ENCODE results near the gene DCAF12L2. TPM values are rescaled to one million over a fixed set of nuclear protein-coding genes. Genes with fewer than 3 reads are reported as not detected.
"Not testable (repeated sequence)": the region's sequence is repeated elsewhere in the genome, so short reads cannot be mapped to it uniquely, and the experiment has no call there.

DCAF12L2 gene
- 9.0 TPM for total RNA-seq

DNA sequence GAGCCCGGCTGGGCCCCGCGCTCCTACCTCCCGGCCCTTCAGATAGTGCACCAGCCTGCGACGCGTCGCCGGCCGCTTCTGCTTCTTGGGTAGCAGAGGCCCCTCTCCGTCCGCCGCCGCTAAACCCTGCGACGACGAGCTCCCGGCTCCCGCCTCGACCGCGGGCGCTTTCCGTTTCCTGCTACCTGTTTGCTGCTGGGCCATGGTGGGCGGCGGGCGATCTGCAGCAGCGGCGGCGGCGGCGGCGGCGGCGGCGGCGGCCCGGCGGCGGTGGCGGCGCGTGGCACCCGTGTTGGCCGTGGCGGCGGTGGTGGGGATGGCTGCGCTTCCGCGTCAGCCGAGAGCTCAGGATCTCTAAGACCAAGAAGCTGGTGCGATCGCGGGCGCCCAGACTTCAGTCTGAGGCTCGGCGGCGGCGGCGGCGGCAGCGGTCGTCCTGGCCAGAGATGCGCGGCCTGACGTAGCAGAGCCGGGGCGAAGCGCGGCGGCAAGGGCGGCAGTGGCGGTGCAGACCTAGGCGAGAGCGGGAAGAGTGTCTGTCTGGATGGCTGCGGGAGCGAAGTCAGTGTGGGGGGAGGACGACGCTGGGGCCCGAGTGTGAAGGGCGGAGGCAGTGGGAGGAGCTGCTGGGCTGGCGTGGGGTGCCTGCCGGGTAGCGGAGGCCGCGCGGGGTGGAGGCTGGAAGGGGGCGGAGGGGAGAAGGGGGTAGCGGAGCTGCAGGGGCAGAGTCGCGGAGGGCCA lies at the start of gene DCAF12L2:
TSS of gene DCAF12L2 (minus strand) at position 569 of the 741 bp plus-strand sequence. CDS start at position 204, 365 bp downstream.
- DNase-seq = peak; percentile 23

DNA sequence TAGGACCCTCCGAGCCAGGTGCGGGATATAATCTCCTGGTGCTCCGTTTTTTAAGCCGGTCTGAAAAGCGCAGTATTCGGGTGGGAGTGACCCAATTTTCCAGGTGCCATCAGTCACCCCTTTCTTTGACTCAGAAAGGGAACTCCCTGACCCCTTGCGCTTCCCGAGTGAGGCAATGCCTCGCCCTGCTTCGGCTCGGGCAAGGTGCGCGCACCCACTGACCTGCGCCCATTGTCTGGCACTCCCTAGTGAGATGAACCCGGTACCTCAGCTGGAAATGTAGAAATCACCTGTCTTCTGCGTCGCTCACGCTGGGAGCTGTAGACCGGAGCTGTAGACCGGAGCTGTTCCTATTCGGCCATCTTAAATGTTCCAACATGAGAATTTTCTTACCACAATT lies 24.8 kb upstream of the DCAF12L2 start:
- DNase-seq = not testable (repeated sequence)

DNA sequence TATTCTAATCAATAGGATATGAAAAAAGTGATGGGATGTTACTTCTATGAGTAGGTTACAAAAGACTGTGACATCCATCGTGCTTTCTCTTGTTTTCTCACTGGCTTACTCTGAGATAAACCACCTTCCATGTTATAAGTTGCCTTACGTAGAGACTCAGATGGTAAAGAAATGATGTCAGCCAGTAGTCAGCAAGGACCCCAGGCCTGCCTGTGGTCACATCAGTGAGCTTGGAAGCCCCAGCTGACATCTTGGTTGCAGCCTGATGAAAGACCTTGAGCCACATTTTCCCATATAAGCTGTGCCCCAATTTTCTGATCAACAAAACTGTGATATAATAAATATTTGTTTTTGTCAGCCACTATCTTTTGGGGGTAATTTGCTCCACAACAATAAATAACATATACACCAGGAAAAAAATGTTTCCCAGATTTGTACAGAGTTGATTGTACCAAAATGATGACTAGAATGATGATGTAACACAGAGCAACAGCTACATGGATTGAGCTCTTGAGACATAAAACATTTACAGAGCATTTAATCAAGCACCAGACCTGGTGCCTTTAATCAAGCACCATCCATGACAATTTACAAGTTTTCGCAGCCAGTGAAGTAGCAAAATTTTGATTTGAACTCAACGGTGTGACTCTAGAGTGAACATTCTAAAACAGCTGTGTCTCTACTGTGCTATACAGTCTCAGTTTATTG lies 11.2 kb upstream of the DCAF12L2 start:
- DNase-seq = no peak

DNA sequence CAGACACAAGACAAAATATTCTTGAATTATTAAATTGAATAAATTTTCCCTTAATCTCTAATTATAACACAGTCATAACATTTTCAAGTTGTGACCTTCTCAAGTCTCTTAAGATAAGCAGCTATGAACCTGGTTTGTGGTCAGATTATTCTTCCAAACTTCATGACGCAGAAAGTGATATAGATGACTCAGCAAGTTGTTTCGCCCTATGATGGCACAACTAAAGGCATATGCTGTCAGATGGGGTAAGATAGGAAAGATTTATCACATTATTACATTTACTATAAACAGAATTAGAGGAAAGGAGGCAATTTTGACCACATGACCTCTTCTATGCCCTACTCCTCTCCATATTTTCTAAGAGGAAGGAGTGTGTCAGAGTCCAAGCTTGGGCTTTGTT lies 4.6 kb upstream of the DCAF12L2 start:
- no peak for DNase-seq

DNA sequence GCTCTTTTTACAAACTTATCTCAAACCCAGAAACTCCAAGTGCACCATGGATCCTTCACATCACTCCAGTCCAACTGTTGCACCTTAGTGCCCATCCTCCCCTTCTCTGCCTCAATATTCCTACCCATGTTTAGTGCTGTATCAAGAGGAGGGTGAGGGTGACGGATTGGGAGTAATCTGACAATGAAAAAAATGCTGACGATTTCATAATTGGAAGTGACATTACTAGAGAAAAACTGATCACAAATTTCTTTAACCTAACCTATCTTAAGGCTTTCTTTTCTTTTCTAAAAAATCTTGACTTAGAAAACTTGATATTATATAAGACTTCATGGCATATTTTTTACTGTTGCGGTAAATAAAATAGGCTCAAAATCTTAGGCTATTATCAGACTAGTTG lies 1.5 kb upstream of the DCAF12L2 start:
- DNase-seq = no peak

DNA sequence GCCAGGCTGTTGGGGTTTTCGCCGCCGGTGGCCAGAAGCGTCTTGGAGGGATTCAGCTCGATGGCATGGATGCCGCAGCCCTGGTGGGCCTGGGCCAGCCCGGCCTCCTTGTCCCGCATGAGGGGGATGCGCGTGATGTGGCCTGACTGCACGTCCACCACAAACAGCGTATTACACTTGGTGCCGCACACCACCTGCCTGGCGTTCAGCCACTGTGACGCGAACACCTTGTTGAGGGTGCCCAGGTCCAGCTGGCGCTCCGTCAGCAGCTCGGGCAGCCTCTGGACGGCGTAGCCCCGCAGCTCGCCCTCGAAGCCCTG lies 728 bp downstream of the DCAF12L2 start:
- no peak for DNase-seq

DNA sequence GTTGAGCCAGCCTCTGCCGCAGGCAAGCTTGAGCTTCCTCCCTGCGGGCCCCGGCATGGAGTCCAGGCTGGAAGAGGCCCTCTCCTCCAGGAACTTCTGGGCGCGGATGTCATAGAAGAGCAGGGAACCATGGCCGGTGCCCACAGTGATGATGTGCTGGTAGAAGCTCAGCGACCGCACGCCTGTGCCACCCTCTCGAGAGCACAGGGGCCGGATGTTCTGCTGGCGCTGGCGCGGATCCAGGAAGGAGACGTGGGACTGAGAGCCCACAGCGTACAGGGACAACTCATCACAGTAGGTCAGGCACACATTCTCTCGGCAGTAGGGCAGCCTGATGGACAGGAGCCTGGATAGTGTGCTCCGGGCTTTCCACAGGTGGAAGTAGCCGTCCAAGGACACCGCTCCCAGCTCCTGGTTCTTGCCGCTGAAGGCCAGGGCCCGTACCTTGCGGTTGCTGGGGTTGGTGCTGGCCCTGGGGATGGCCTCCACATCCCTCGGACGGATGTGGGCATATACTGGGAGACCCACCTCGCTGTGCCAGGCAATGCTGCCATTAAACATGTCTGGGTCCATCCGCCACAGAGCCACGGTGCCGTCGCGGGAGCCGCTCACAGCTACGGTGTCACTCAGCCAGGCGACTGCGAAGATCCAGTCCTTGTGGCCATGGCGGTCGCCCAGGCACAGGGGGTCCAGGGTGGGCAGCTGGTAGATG lies 1.2 kb downstream of the DCAF12L2 start:
- no peak for DNase-seq

DNA sequence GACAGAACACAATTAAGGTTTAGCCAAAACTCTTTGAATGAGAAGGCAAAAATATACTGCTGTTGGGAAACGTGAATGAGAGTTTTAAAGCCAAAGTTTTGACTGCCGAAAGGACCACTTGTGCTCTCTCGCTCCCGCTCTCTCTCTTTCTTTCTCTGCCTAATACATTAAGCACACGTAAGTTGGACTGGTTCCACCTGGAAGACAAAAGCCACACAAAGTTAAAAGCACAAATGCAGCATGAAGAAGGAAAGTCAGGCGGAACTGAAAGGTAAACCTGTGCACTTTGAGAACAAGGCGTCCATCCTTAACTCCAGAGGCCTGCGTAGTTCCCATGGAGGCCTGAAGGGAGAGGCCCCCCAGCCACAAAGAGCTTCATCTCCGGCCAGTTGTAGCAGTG lies 1.9 kb downstream of the DCAF12L2 start:
- no peak for DNase-seq

DNA sequence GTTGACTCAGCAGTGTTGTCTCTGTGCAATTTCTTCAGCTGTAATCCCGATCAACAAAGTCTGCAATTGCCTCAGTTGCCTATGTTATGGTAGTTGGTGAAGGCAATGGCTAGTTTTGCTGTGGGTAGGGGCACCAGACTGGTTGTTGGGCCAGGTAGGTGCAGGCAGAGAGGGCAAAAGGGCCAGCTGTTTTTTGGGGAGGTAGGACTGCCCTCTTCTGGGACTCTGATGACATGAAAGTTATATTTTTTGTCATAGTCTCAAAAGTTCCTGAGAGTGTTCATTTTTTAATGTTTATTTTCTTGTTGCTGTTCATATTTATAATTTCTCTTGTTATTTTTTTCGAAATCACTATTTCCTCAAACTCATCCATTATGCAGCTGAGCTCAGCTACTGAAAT lies 25.1 kb downstream of the DCAF12L2 start:
- DNase-seq = no peak

DNA sequence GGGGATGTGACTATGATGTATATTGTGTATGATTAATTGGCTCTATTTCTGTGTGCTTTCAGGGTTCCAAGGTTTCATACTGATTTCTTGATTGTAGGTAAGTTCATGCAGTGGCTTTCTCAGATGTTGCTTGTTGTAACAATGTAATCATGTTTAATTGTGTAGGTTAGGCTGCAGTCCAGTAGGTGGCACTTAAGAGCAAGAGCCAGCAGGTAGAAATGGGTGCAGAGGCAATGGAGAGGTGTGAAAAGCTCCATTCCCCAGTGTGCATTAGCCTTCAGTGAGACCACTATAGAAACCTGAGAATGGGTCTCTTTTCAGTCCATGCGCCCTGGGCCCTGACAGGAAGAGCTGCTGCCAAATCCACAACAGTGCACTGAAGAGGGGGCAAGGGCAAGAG lies 28.2 kb downstream of the DCAF12L2 start:
- DNase-seq = no peak

DNA sequence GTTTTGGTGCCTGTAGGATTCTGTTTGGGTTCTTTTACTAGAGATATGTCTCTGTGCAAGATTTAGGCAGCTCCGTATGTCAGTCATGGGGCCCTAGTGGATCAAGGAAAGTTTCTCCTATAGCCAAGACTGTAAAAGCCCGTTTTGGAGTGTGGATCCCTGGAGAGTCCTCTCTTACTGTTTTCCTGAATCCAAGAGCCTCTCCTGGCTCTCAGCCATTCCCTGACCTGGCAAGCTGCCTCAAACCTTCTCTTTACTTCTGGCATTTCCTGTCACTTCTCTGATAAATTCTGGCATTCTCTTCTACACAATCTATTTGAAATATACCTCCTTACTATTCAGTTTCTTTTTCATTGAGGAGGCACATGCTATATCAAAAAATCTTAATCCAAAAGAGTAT lies 41.4 kb downstream of the DCAF12L2 start:
- DNase-seq = no peak

Measured in occipital lobe (tissue), 2 donors.